ENCODE data around the gene ADAMTS14.

GRCh38 chr10:70763567-70763966 lies 91.3 kb downstream of the ADAMTS14 start:
- TF ChIP-seq YY1 (IDR thresholded peaks at IDR 0.05; ENCODE audit: insufficient read depth, insufficient read length) (no peak), ZNF274 (IDR thresholded peaks at IDR 0.05; ENCODE audit: low read depth, low read length) (no peak), SUZ12 (IDR thresholded peaks at IDR 0.05; ENCODE audit: extremely low read depth, insufficient read depth, insufficient read length) (no peak)

All from NT2/D1 (cell line).